ENCODE data around the gene ERICH3. TPM values are rescaled to one million over a fixed set of nuclear protein-coding genes. Genes with fewer than 3 reads are reported as not detected.

Gene ERICH3
- total and polyA plus RNA-seq, 4 donors = 0.04 to 0.08 (median 0.05) TPM

DNA sequence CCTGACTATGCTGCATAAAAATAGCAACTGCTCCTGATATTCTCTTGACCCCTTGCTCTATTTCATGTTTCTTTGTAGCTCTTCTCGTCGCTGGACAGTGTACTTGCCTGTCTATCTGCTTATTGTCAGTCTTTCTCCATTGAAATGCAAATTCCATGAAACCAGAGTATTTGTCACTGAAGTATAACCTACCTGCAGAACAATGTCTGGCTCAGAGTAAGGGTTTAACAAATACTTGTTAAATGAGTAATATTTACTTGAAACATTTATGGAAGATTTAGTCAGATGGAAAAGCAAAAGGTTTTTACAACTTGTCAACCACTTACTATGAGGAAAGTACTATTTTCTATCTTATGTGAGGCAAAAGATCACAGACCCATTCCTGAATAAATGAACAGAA, 19.9 kb upstream of the ERICH3 start:
- Histone ChIP-seq H3K9ac (ENCODE audit: low read depth in 1 of 2, low read length in 2 of 2) (no peak overlapping the region), H3K4me1 (ENCODE audit: control insufficient read depth in 4 of 4, insufficient read depth in 4 of 4, low read length in 3 of 4) (peaks cover 0 to 8% (median 0%) of the 10 kb centered on the region in 4 donors), H3K4me3 (ENCODE audit: low read depth in 1 of 3, low read length in 3 of 3) (no peak overlapping the region), H3K9me3 (ENCODE audit: control insufficient read depth in 4 of 4, low read length in 3 of 4) (no peaks in the 10 kb centered on the region), H3K27ac (ENCODE audit: low read depth in 1 of 2, low read length in 2 of 2) (no peak overlapping the region), H3K36me3 (ENCODE audit: control insufficient read depth in 4 of 4, insufficient read depth in 3 of 4, low read depth in 1 of 4, low read length in 3 of 4) (no peaks in the 10 kb centered on the region), H3K27me3 (ENCODE audit: control insufficient read depth in 4 of 4, insufficient read depth in 4 of 4, low read length in 3 of 4) (no peaks in the 10 kb centered on the region)
- WGBS = 77% methylated on average over 2 of the region's 2 CpGs
- no peak for DNase-seq (ENCODE audit: low spot score)
- TF ChIP-seq JUND (IDR thresholded peaks at IDR 0.05) (no peak), GABPA (IDR thresholded peaks at IDR 0.05 in 1 of 2, conservative IDR thresholded peaks at IDR 0.05 in 1 of 2) (no peak), HNF4G (IDR thresholded peaks at IDR 0.05) (no peak), SP1 (IDR thresholded peaks at IDR 0.05) (no peak), FOXA2 (IDR thresholded peaks at IDR 0.05) (no peak), HNF4A (conservative IDR thresholded peaks at IDR 0.05) (no peak), EGR1 (IDR thresholded peaks at IDR 0.05; ENCODE audit: low read depth in 2 of 2) (no peak), YY1 (IDR thresholded peaks at IDR 0.05) (no peak)
- TF ChIP-seq, protein P1, sequence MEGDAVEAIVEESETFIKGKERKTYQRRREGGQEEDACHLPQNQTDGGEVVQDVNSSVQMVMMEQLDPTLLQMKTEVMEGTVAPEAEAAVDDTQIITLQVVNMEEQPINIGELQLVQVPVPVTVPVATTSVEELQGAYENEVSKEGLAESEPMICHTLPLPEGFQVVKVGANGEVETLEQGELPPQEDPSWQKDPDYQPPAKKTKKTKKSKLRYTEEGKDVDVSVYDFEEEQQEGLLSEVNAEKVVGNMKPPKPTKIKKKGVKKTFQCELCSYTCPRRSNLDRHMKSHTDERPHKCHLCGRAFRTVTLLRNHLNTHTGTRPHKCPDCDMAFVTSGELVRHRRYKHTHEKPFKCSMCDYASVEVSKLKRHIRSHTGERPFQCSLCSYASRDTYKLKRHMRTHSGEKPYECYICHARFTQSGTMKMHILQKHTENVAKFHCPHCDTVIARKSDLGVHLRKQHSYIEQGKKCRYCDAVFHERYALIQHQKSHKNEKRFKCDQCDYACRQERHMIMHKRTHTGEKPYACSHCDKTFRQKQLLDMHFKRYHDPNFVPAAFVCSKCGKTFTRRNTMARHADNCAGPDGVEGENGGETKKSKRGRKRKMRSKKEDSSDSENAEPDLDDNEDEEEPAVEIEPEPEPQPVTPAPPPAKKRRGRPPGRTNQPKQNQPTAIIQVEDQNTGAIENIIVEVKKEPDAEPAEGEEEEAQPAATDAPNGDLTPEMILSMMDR (IDR thresholded peaks at IDR 0.05; ENCODE audit: low read depth, low read length, missing input control) = no peak
- TF ChIP-seq, protein P2, sequence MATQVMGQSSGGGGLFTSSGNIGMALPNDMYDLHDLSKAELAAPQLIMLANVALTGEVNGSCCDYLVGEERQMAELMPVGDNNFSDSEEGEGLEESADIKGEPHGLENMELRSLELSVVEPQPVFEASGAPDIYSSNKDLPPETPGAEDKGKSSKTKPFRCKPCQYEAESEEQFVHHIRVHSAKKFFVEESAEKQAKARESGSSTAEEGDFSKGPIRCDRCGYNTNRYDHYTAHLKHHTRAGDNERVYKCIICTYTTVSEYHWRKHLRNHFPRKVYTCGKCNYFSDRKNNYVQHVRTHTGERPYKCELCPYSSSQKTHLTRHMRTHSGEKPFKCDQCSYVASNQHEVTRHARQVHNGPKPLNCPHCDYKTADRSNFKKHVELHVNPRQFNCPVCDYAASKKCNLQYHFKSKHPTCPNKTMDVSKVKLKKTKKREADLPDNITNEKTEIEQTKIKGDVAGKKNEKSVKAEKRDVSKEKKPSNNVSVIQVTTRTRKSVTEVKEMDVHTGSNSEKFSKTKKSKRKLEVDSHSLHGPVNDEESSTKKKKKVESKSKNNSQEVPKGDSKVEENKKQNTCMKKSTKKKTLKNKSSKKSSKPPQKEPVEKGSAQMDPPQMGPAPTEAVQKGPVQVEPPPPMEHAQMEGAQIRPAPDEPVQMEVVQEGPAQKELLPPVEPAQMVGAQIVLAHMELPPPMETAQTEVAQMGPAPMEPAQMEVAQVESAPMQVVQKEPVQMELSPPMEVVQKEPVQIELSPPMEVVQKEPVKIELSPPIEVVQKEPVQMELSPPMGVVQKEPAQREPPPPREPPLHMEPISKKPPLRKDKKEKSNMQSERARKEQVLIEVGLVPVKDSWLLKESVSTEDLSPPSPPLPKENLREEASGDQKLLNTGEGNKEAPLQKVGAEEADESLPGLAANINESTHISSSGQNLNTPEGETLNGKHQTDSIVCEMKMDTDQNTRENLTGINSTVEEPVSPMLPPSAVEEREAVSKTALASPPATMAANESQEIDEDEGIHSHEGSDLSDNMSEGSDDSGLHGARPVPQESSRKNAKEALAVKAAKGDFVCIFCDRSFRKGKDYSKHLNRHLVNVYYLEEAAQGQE (IDR thresholded peaks at IDR 0.05) = no peak
- TF ChIP-seq, protein P3, sequence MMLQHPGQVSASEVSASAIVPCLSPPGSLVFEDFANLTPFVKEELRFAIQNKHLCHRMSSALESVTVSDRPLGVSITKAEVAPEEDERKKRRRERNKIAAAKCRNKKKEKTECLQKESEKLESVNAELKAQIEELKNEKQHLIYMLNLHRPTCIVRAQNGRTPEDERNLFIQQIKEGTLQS (IDR thresholded peaks at IDR 0.05) = no peak

DNA sequence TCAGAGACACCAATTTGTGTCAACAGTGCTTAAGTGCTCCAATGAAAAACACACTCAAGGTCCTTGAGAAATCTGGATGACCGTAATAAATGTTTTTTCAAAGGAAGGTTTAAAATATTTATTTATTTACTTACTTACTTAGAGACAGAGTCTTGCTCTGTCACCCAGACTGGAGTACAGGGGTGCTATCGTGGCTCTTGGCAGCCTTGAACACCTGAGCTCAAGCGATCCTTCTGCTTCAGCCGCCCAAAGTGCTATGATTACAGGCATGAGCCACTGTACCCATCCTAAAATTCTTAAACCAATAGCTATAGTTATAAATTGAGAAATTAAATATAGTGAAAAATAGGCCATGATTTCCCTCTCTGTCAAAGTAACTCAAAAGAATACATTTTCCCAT, 17.3 kb upstream of the ERICH3 start:
- Histone ChIP-seq H3K36me3 (ENCODE audit: control insufficient read depth in 4 of 4, insufficient read depth in 3 of 4, low read depth in 1 of 4, low read length in 3 of 4) (no peaks in the 10 kb centered on the region), H3K27me3 (ENCODE audit: control insufficient read depth in 4 of 4, insufficient read depth in 4 of 4, low read length in 3 of 4) (no peaks in the 10 kb centered on the region), H3K9me3 (ENCODE audit: control insufficient read depth in 4 of 4, low read length in 3 of 4) (no peaks in the 10 kb centered on the region), H3K4me1 (ENCODE audit: control insufficient read depth in 4 of 4, insufficient read depth in 4 of 4, low read length in 3 of 4) (peaks cover 0 to 8% (median 0%) of the 10 kb centered on the region in 4 donors), H3K9ac (ENCODE audit: low read depth in 1 of 2, low read length in 2 of 2) (no peak overlapping the region), H3K27ac (ENCODE audit: low read depth in 1 of 2, low read length in 2 of 2) (no peak overlapping the region), H3K4me3 (ENCODE audit: low read depth in 1 of 3, low read length in 3 of 3) (no peak overlapping the region)
- 87% methylated on average over 4 of the region's 4 CpGs for WGBS
- DNase-seq (ENCODE audit: low spot score) = no peak
- no peak for TF ChIP-seq RAD21 (IDR thresholded peaks at IDR 0.05)
- TF ChIP-seq YY1 (IDR thresholded peaks at IDR 0.05) = no peak
- TF ChIP-seq, protein P2 (IDR thresholded peaks at IDR 0.05) = no peak
- no peak for TF ChIP-seq FOXA1 (IDR thresholded peaks at IDR 0.05)
- no peak for TF ChIP-seq NR2F2 (IDR thresholded peaks at IDR 0.05)
- no peak for TF ChIP-seq TAF1 (conservative IDR thresholded peaks at IDR 0.05)
- TF ChIP-seq HNF4A (conservative IDR thresholded peaks at IDR 0.05) = no peak
- TF ChIP-seq SP1 (IDR thresholded peaks at IDR 0.05) = no peak
- TF ChIP-seq, protein P3 (IDR thresholded peaks at IDR 0.05) = no peak
- TF ChIP-seq GABPA (IDR thresholded peaks at IDR 0.05 in 1 of 2, conservative IDR thresholded peaks at IDR 0.05 in 1 of 2) = no peak
- TF ChIP-seq JUND (IDR thresholded peaks at IDR 0.05) = no peak

Measured in liver (tissue), 9 donors.